ENCODE data around the gene CDC73.

- no peak for TF ChIP-seq CTCF (IDR thresholded peaks at IDR 0.05)
- TF ChIP-seq POLR2A (IDR thresholded peaks at IDR 0.05): no peak
- TF ChIP-seq EP300 (IDR thresholded peaks at IDR 0.05): no peak
Measured at GRCh38 chr1:193102662-193103061, 19.2 kb upstream of the CDC73 start.

Data from ovary (tissue), 3 donors.